Endothelial cell of umbilical vein (primary cell): ENCODE results near the gene RETREG3. TPM values are rescaled to one million over a fixed set of nuclear protein-coding genes. Genes with fewer than 3 reads are reported as not detected.

ENCODE experiments used
- BruUV-seq: library from RNA; stranded (reverse); fragments of 400-500 nt; replicated peaks from 2 replicates; lab custom pipeline; 2021; lab: Mats Ljungman, UMichigan
- CTCF ChIA-PET: fragments of 300-600, 350-600 bp; sonication (Branson Sonifier 250); formaldehyde crosslinking; loops from one replicate; lab custom pipeline; 2021; ENCODE audit warnings: antibody characterized with exemption, inconsistent platforms; lab: Charles Lee
- POLR2A ChIA-PET: fragments of 300-600, 350-600 bp; sonication (Branson Sonifier 250); formaldehyde crosslinking; loops from one replicate; lab custom pipeline; 2021; ENCODE audit warnings: antibody characterized with exemption, inconsistent platforms; lab: Charles Lee
- DNase-seq: peaks from one replicate; pipeline ENCODE4 v3.0.0-alpha.2; 2011; ENCODE audit warnings: low read depth, low spot score
- FAIRE-seq: peaks from 2 replicates; lab custom pipeline; 2011; peaks lifted over from hg19 to GRCh38; lab: Jason Lieb, UNC
- H2AFZ ChIP-seq: 2 replicates; pipeline ENCODE4 v1.6.0; 2012; ENCODE audit warnings: low read depth, low read length, control low read depth, inconsistent platforms
- H3K27ac ChIP-seq: 2 replicates; pipeline ENCODE4 v1.5.1; 2011; ENCODE audit warnings: low read depth, mild to moderate bottlenecking, control low read depth, low read length, moderate library complexity; ENCODE audit not compliant: insufficient read depth
- H3K27me3 ChIP-seq, 2 experiments: 2 replicates each; pipeline versions ENCODE4 v1.6.0 to v1.6.1; 2011; ENCODE audit warnings: low read length in 2 of 2, mixed read lengths in 1 of 2; ENCODE audit not compliant: control insufficient read depth in 2 of 2, insufficient read depth in 2 of 2
- H3K36me3 ChIP-seq, 2 experiments: 2 replicates in 1 of 2; 3 replicates in 1 of 2; pipeline ENCODE4 v1.5.1; 2011; ENCODE audit warnings: low read length in 2 of 2, mild to moderate bottlenecking in 1 of 2, moderate library complexity in 1 of 2; ENCODE audit not compliant: control insufficient read depth in 2 of 2, insufficient read depth in 2 of 2; ENCODE audit errors: extremely low read depth in 1 of 2
- H3K4me1 ChIP-seq: 3 replicates; pipeline ENCODE4 v1.5.1; 2011; ENCODE audit warnings: mild to moderate bottlenecking, low read length; ENCODE audit not compliant: control insufficient read depth, insufficient read depth; ENCODE audit errors: extremely low read depth
- H3K4me2 ChIP-seq: 2 replicates; pipeline ENCODE4 v1.6.1; 2011; ENCODE audit warnings: low read length, control low read depth, mixed read lengths; ENCODE audit not compliant: insufficient read depth
- H3K4me3 ChIP-seq, 3 experiments: fragments of 200-600 bp in 1 of 3; sonication (generic), shearing (Covaris generic) in 1 of 3; replicated peaks in 1 of 3; 2 replicates each; pipeline ENCODE4 v1.5.1; 2011 to 2016; ENCODE audit warnings: control low read depth in 3 of 3, low read length in 3 of 3, mild to moderate bottlenecking in 2 of 3, inconsistent platforms in 1 of 3, low read depth in 1 of 3, moderate library complexity in 1 of 3; ENCODE audit not compliant: insufficient read depth in 1 of 3
- H3K79me2 ChIP-seq: 2 replicates; pipeline ENCODE4 v1.6.0; 2012; ENCODE audit warnings: low read length, inconsistent platforms; ENCODE audit not compliant: control insufficient read depth, insufficient read depth
- H3K9ac ChIP-seq: replicated peaks from 2 replicates; pipeline ENCODE3; 2011; ENCODE audit warnings: low read length, control low read depth; ENCODE audit not compliant: insufficient read depth; ENCODE audit errors: extremely low read depth
- H3K9me1 ChIP-seq: replicated peaks from 3 replicates; pipeline ENCODE4 v1.6.0; 2011; ENCODE audit warnings: mild to moderate bottlenecking, low read length; ENCODE audit not compliant: control insufficient read depth, insufficient read depth; ENCODE audit errors: extremely low read depth
- H3K9me3 ChIP-seq: replicated peaks from 2 replicates; pipeline ENCODE4 v1.5.1; 2012; ENCODE audit warnings: low read length, inconsistent platforms; ENCODE audit not compliant: control insufficient read depth, insufficient read depth
- H4K20me1 ChIP-seq: replicated peaks from 2 replicates; pipeline ENCODE3; 2011; ENCODE audit warnings: mild to moderate bottlenecking, low read length; ENCODE audit not compliant: control insufficient read depth, insufficient read depth; ENCODE audit errors: extremely low read depth
- CTCF ChIP-seq, 2 donors: IDR thresholded peaks; 1 replicate in 1 of 2; 2 replicates in 1 of 2; pipeline ENCODE4 v1.5.1; 2011; ENCODE audit warnings: low read length in 2 of 2, mild to moderate bottlenecking in 2 of 2, moderate library complexity in 2 of 2, control low read depth in 1 of 2, inconsistent platforms in 1 of 2, low read depth in 1 of 2; ENCODE audit not compliant: insufficient read depth in 1 of 2; ENCODE audit errors: extremely low read depth in 1 of 2
- EZH2 ChIP-seq: IDR thresholded peaks from 2 replicates; pipeline ENCODE4 v1.6.1; 2012; ENCODE audit warnings: borderline replicate concordance, low read depth, mild to moderate bottlenecking, moderate library complexity, low read length, inconsistent platforms; ENCODE audit not compliant: severe bottlenecking
- GATA2 ChIP-seq: IDR thresholded peaks from 2 replicates; pipeline ENCODE4 v1.7.0; 2011; ENCODE audit warnings: low read depth, mild to moderate bottlenecking, moderate library complexity, mixed read lengths, low read length; ENCODE audit not compliant: insufficient read length, insufficient read depth
- JUN ChIP-seq: IDR thresholded peaks from 2 replicates; pipeline ENCODE4 v1.6.1; 2011; ENCODE audit warnings: borderline replicate concordance, low read depth; ENCODE audit not compliant: insufficient read length, insufficient read depth
- MAX ChIP-seq: IDR thresholded peaks from 2 replicates; pipeline ENCODE4 v1.6.1; 2011; ENCODE audit not compliant: insufficient read depth, insufficient read length
- MYC ChIP-seq: IDR thresholded peaks from one replicate; pipeline ENCODE4 v1.6.1; 2011; ENCODE audit warnings: mild to moderate bottlenecking, low read depth, low read length
- POLR2A ChIP-seq: IDR thresholded peaks from 2 replicates; pipeline ENCODE4 v1.6.1; 2012; ENCODE audit warnings: low read depth, mild to moderate bottlenecking, control low read depth, low read length
- POLR2AphosphoS5 ChIP-seq: IDR thresholded peaks from 2 replicates; pipeline ENCODE4 v1.6.1; 2012; ENCODE audit warnings: low read depth, mild to moderate bottlenecking, control low read depth, low read length, moderate library complexity; ENCODE audit not compliant: insufficient read depth
- dilution Hi-C: fragments of 300-500 bp; cut with MboI; formaldehyde crosslinking; loops from one replicate; pipeline ENCODE4 v1.15.0; 2019; ENCODE audit warnings: low sequenced_read_pairs; ENCODE audit not compliant: extremely low pct_ligation_motif_present
- intact Hi-C: fragments of 100-400 bp; cut with micrococcal nuclease; formaldehyde crosslinking; loops from one replicate; pipeline ENCODE4 v1.10.0; 2022
- polyA plus RNA-seq, 4 experiments: library from polyadenylated mRNA; depleted of rRNA in 3 of 4; stranded (reverse) in 3 of 4; unstranded in 1 of 4; fragments of >200 nt; gene quantifications; 2 replicates each; pipeline versions ENCODE4 v1.2.1 to v1.2.3, GENCODE V29; 2011 to 2012; ENCODE audit warnings: missing spikeins in 1 of 4
- total RNA-seq: library from RNA; stranded (reverse); gene quantifications from 2 replicates; pipeline ENCODE4 v1.2.3, GENCODE V29; 2021

RETREG3 gene
- total and polyA plus RNA-seq, 2 donors (not counting 3 experiments of a cell fraction or from before 2014, with no cell fraction given), result 36.2 to 53.4 TPM

- H3K9me3 ChIP-seq, result no peaks in the 10 kb centered on the region
These were observed 54.0 kb downstream of the RETREG3 start for GRCh38 chr17:42555122-42555622.

More at GRCh38 chr17:42555122-42555622, 54.0 kb downstream of the RETREG3 start:
- DNase-seq (no peak), FAIRE-seq (no peak)
- H3K27ac ChIP-seq, result peak overlapping the region; percentile 77
- H3K4me3 ChIP-seq, result peak overlapping the region; percentile 51 to 65 (median 52)
- no peaks in the 10 kb centered on the region for H4K20me1 ChIP-seq
- H3K9ac ChIP-seq, result peak overlapping the region; percentile 92
- no peaks in the 10 kb centered on the region for H3K9me1 ChIP-seq
- TF ChIP-seq EZH2 (no peak), CTCF (IDR thresholded peaks at IDR 0.05; ENCODE audit: extremely low read depth in 1 of 2, insufficient read depth in 1 of 2, low read depth in 1 of 2, low read length in 2 of 2) (no peak), POLR2A (no peak), GATA2 (no peak), MAX (no peak), JUN (no peak), MYC (no peak), POLR2AphosphoS5 (no peak)
- ChIA-PET CTCF (interaction anchor here (1.2 to 1.6 kb wide), 3 partner anchors 35 to 236 kb away, joined by 3 to 4 read pairs (median 3); no protein-coding TSS in a partner anchor), POLR2A (no interaction called here)
- peak overlapping the region; percentile 40 for H2AFZ ChIP-seq
- H3K36me3 ChIP-seq, result no peaks in the 10 kb centered on the region
- intact Hi-C loops (loop anchor here (2.0 kb wide), 1 partner anchor 18 kb away; the partner anchor contains the start of gene NAGLU), dilution Hi-C loops (no loop called here)
- H3K79me2 ChIP-seq, result peaks cover 17% of the 10 kb centered on the region
- H3K4me2 ChIP-seq, result peak overlapping the region; percentile 94
- H3K4me1 ChIP-seq, result peaks cover 14% of the 10 kb centered on the region
- H3K27me3 ChIP-seq, result no peaks in the 10 kb centered on the region
- TSS peak; percentile 91 for BruUV-seq
